Measurements from ENCODE around the gene PDIA5.

The PDIA5 gene

GRCh38 chr3:123138839-123139444 lies 72.1 kb downstream of the PDIA5 start:
- no peak for TF ChIP-seq CTCF (IDR thresholded peaks at IDR 0.05; ENCODE audit: low read depth, low read length)
- no peak overlapping the region for H3K4me3 ChIP-seq (ENCODE audit: low read depth, low read length)

DNA sequence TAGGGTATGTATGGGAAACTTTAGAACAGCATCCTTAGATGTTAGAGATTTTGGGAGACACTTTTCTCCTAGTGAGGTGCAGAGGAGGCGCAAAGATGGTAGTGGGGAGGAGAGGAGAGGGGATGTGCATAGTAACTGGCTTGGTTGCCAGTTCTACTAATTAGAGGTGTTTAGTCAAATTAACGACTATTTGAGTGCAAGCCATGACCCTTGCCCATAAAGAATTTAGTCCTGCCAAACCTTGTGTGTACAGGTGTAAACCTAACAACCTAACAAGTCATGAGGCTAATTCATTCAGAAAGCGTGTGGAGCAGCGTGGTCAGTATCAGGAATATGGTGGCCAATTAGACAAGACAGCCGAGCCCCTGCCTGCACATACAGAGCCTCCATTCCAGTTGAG lies 72.7 kb downstream of the PDIA5 start:
- no peak for TF ChIP-seq CTCF (IDR thresholded peaks at IDR 0.05; ENCODE audit: low read depth, low read length)
- H3K4me3 ChIP-seq (ENCODE audit: low read depth, low read length) = no peak overlapping the region

GRCh38 chr3:123140550-123140949 lies 73.7 kb downstream of the PDIA5 start:
- no peak overlapping the region for H3K4me3 ChIP-seq (ENCODE audit: low read depth, low read length)
- TF ChIP-seq CTCF (IDR thresholded peaks at IDR 0.05; ENCODE audit: low read depth, low read length) = no peak

GRCh38 chr3:123141276-123141675 lies 74.5 kb downstream of the PDIA5 start:
- no peak overlapping the region for H3K4me3 ChIP-seq (ENCODE audit: low read depth, low read length)
- no peak for TF ChIP-seq CTCF (IDR thresholded peaks at IDR 0.05; ENCODE audit: low read depth, low read length)

DNA sequence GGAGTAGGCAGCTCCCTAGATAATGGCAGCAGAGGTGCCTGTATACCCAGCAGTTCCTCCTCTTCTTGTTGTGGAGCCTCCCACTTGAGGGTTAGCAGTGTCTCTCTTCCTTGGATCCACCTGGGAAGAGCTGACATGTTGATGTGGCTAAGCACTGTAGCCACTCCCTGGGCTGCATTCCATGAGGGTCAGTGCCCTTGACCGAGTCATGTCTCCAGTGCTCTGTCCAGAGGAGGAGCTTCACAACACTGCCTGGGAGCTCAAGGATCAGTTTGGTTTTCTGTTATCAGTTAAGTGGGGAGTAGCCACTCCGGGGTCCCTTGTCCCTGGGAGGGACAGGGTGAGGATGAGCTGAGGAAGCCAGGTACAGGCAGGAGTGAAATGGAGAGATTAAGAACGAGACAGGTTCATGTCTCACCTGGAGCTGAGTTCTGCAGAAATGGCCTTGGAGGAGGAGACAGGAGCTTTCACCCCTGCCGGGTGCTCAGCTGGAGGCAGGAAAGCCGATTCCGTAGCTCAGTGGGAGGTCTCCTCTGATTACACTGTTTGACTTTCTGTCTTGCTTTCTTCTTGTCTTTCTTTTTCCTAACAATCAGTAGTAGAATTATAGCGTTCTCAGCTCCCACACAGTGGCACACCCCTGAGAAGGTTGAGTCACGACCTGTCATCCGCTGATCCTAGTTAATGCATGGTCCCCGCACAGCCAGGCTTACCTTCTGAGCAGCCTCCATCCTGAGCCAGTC lies 77.0 kb downstream of the PDIA5 start:
- H3K4me3 ChIP-seq (ENCODE audit: low read depth, low read length) = no peak overlapping the region
- no peak for TF ChIP-seq CTCF (IDR thresholded peaks at IDR 0.05; ENCODE audit: low read depth, low read length)

- no peak for TF ChIP-seq CTCF (IDR thresholded peaks at IDR 0.05; ENCODE audit: low read depth, low read length)
- H3K4me3 ChIP-seq (ENCODE audit: low read depth, low read length) = no peak overlapping the region
Observed at GRCh38 chr3:123147754-123148535, 81.1 kb downstream of the PDIA5 start.

GRCh38 chr3:123148772-123149171 lies 81.9 kb downstream of the PDIA5 start:
- TF ChIP-seq CTCF (IDR thresholded peaks at IDR 0.05; ENCODE audit: low read depth, low read length) = no peak
- H3K4me3 ChIP-seq (ENCODE audit: low read depth, low read length) = no peak overlapping the region
